HepG2 (cell line): ENCODE results near the gene PDE4D. TPM values are rescaled to one million over a fixed set of nuclear protein-coding genes. Genes with fewer than 3 reads are reported as not detected.

Experiments
- ATAC-seq: fragments of 200-7000 bp; cut with Tn5 transposase; 3 replicates; pipeline ENCODE4 v1.9.1; 2020; ENCODE audit warnings: mild to moderate bottlenecking, moderate library complexity
- BruUV-seq: library from RNA; stranded (reverse); fragments of 400-500 nt; replicated peaks from 2 replicates; lab custom pipeline; 2021; lab: Mats Ljungman, UMichigan
- CTCF ChIA-PET: fragments of 300-600 bp; formaldehyde crosslinking; extraction: SDS; loops from one replicate; lab custom pipeline; 2021; ENCODE audit warnings: low total read pairs, inconsistent platforms, low intra/inter-chr PET ratio; lab: Yijun Ruan, JAX
- POLR2A ChIA-PET: fragments of 350-600 bp; sonication (Branson Sonifier 250); formaldehyde crosslinking; loops from one replicate; lab custom pipeline; 2020; ENCODE audit warnings: antibody characterized with exemption, inconsistent platforms; lab: Yijun Ruan, JAX
- DNase-seq: peaks from one replicate; pipeline ENCODE4 v3.0.0-alpha.2; 2015; ENCODE audit warnings: low spot score
- FAIRE-seq: peaks from 3 replicates; lab custom pipeline; 2011; peaks lifted over from hg19 to GRCh38; lab: Jason Lieb, UNC
- H2AFZ ChIP-seq: one replicate; pipeline ENCODE4 v1.6.1; 2011; ENCODE audit warnings: low read length, inconsistent platforms
- H3K27ac ChIP-seq: fragments of 300-600 bp; 3 replicates; pipeline ENCODE4 v1.8.0; 2011; ENCODE audit warnings: mixed run types, mild to moderate bottlenecking, mixed read lengths, low read length, inconsistent platforms; ENCODE audit not compliant: insufficient read depth; ENCODE audit errors: extremely low read length
- H3K27me3 ChIP-seq, 2 experiments: fragments of 200-600 bp in 1 of 2; 2 replicates in 1 of 2; 3 replicates in 1 of 2; pipeline versions ENCODE4 v1.6.0 to v1.8.0; 2011; ENCODE audit warnings: low read length in 2 of 2, mild to moderate bottlenecking in 2 of 2, moderate library complexity in 2 of 2, inconsistent platforms in 1 of 2; ENCODE audit not compliant: insufficient read depth in 2 of 2, control insufficient read depth in 1 of 2
- H3K36me3 ChIP-seq, 2 experiments: fragments of 200-600 bp in 1 of 2; replicated peaks in 1 of 2; 2 replicates in 1 of 2; 3 replicates in 1 of 2; pipeline versions ENCODE4 v1.5.1 to v1.8.0; 2011; ENCODE audit warnings: low read length in 2 of 2, inconsistent platforms in 1 of 2; ENCODE audit not compliant: insufficient read depth in 2 of 2, control insufficient read depth in 1 of 2
- H3K4me1 ChIP-seq: 2 replicates; pipeline ENCODE4 v1.5.1; 2012; ENCODE audit warnings: low read length, inconsistent platforms; ENCODE audit not compliant: insufficient read depth
- H3K4me2 ChIP-seq: 2 replicates; pipeline ENCODE4 v1.6.0; 2011; ENCODE audit warnings: low read depth, low read length, inconsistent platforms
- H3K4me3 ChIP-seq, 3 experiments: fragments of 200-600 bp in 1 of 3; sonication (generic), shearing (Covaris generic) in 1 of 3; replicated peaks in 1 of 3; 2 replicates each; pipeline ENCODE4 v1.5.1; 2011 to 2016; ENCODE audit warnings: low read length in 3 of 3, inconsistent platforms in 2 of 3, low read depth in 2 of 3, mild to moderate bottlenecking in 2 of 3, control low read depth in 1 of 3, mixed read lengths in 1 of 3; ENCODE audit not compliant: insufficient read depth in 1 of 3
- H3K79me2 ChIP-seq: one replicate; pipeline ENCODE4 v1.6.1; 2011; ENCODE audit warnings: low read length, inconsistent platforms; ENCODE audit not compliant: insufficient read depth
- H3K9ac ChIP-seq: 2 replicates; pipeline ENCODE4 v1.6.0; 2011; ENCODE audit warnings: mild to moderate bottlenecking, low read depth, low read length, inconsistent platforms; ENCODE audit not compliant: insufficient read depth
- H3K9me3 ChIP-seq: 2 replicates; pipeline ENCODE4 v1.5.1; 2012; ENCODE audit warnings: mild to moderate bottlenecking, low read length
- H4K20me1 ChIP-seq: 2 replicates; pipeline ENCODE4 v1.6.0; 2011; ENCODE audit warnings: inconsistent platforms, mild to moderate bottlenecking, low read length, moderate library complexity; ENCODE audit not compliant: insufficient read depth
- ARNTL ChIP-seq: sonication (generic); formaldehyde crosslinking; IDR thresholded peaks from 2 replicates; pipeline ENCODE4 v1.4.0; 2020; ENCODE audit warnings: mild to moderate bottlenecking, missing genetic modification reagents
- HNRNPLL ChIP-seq: fragments of 200-400 bp; formaldehyde crosslinking; IDR thresholded peaks from 2 replicates; pipeline ENCODE4 v1.6.1; 2017; ENCODE audit warnings: mild to moderate bottlenecking, low read depth, low read length; ENCODE audit not compliant: poor library complexity, severe bottlenecking
- MXD4 ChIP-seq: IDR thresholded peaks from 2 replicates; pipeline ENCODE4 v1.6.1; 2016; ENCODE audit warnings: mild to moderate bottlenecking, missing biosample characterization, missing genetic modification reagents
- SALL1 ChIP-seq: sonication (generic); formaldehyde crosslinking; IDR thresholded peaks from 2 replicates; pipeline ENCODE4 v1.8.0; 2022; ENCODE audit warnings: mild to moderate bottlenecking, missing genetic modification reagents
- WGBS: methylation state at CpG from one replicate; pipeline ENCODE4 v1.1.6; 2017; ENCODE audit warnings: low lambda C conversion rate; 5-methylcytosine and 5-hydroxymethylcytosine counted together
- in situ Hi-C: cut with HindIII; loops from 2 replicates; pipeline ENCODE4 v1.10.0; 2017; ENCODE audit warnings: low pct_unique_long_range_greater_than_20kb; ENCODE audit not compliant: extremely low pct_ligation_motif_present
- intact Hi-C: fragments of 100-400 bp; cut with micrococcal nuclease; formaldehyde crosslinking; loops from one replicate; pipeline ENCODE4 v1.10.0; 2022; ENCODE audit not compliant: unreplicated experiment
- polyA plus RNA-seq, 8 experiments: library from polyadenylated mRNA; depleted of rRNA in 3 of 8; stranded (reverse) in 7 of 8; unstranded in 1 of 8; fragments of >200 nt; fragmentation: Illumina TruSeq in 4 of 8; extraction: Trizol in 4 of 8; gene quantifications; 2 replicates each; pipeline versions ENCODE4 v1.2.1 to v1.2.3, GENCODE V29; 2011 to 2016; ENCODE audit warnings: low read depth in 4 of 8, missing spikeins in 1 of 8, mixed read lengths in 1 of 8; ENCODE audit not compliant: insufficient read depth in 1 of 8
- total RNA-seq, 5 experiments: library from RNA; depleted of rRNA; stranded (reverse); fragments of >200 nt; fragmentation: Illumina TruSeq; extraction: Trizol; gene quantifications; 2 replicates each; pipeline ENCODE4 v1.2.3, GENCODE V29; 2016; ENCODE audit warnings: low read depth in 1 of 5
- TF ChIP-seq, protein P1 (sequence below): IDR thresholded peaks from 2 replicates; pipeline ENCODE4 v1.6.1; 2016; ENCODE audit warnings: missing biosample characterization, missing genetic modification reagents, low read depth
- TF ChIP-seq, protein P2 (sequence below): sonication (generic); formaldehyde crosslinking; IDR thresholded peaks from 2 replicates; pipeline ENCODE4 v1.5.0; 2020; ENCODE audit warnings: mild to moderate bottlenecking, missing genetic modification reagents
- TF ChIP-seq, protein P3 (sequence below): IDR thresholded peaks from 2 replicates; pipeline ENCODE4 v1.6.1; 2016; ENCODE audit warnings: mild to moderate bottlenecking

Gene PDE4D
- total and polyA plus RNA-seq, 2 of the 13 experiments (the other 11 are each of a cell fraction or from before 2014, with no cell fraction given), result 7.0 to 12.2 TPM

DNA sequence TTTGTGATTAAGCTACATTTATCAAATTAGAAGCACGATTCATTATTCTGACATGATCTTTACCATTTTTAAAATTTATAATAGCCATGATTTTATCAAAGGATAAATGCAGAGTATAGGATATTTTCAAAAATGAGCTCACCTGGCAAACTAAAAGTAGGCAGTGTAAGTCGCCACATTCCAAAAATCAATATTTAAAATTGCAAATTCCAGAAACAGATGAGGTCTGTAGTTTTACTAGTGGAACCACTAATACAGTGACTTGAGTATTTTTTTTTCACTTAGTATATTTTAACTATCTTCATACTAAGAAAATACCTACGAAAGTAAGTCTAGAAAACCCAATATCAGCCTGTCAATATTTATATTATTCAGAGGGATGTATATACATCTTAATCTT, 164.2 kb downstream of the PDE4D start (continued):
- TF ChIP-seq HNRNPLL (no peak), SALL1 (CRISPR knock-in tag) (no peak), MXD4 (CRISPR knock-in tag) (no peak), ARNTL (CRISPR knock-in tag) (no peak)
- TF ChIP-seq, protein P1, sequence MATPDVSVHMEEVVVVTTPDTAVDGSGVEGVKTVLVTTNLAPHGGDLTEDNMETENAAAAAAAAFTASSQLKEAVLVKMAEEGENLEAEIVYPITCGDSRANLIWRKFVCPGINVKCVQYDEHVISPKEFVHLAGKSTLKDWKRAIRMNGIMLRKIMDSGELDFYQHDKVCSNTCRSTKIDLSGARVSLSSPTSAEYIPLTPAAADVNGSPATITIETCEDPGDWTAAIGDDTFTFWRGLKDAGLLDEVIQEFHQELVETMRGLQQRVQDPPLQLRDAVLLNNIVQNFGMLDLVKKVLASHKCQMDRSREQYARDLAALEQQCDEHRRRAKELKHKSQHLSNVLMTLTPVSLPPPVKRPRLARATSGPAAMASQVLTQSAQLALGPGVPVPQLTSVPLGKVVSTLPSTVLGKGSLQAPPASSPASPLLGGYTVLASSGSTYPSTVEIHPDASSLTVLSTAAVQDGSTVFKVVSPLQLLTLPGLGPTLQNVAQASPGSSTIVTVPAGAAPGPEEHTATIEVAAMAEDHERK, result no peak
- TF ChIP-seq, protein P2, sequence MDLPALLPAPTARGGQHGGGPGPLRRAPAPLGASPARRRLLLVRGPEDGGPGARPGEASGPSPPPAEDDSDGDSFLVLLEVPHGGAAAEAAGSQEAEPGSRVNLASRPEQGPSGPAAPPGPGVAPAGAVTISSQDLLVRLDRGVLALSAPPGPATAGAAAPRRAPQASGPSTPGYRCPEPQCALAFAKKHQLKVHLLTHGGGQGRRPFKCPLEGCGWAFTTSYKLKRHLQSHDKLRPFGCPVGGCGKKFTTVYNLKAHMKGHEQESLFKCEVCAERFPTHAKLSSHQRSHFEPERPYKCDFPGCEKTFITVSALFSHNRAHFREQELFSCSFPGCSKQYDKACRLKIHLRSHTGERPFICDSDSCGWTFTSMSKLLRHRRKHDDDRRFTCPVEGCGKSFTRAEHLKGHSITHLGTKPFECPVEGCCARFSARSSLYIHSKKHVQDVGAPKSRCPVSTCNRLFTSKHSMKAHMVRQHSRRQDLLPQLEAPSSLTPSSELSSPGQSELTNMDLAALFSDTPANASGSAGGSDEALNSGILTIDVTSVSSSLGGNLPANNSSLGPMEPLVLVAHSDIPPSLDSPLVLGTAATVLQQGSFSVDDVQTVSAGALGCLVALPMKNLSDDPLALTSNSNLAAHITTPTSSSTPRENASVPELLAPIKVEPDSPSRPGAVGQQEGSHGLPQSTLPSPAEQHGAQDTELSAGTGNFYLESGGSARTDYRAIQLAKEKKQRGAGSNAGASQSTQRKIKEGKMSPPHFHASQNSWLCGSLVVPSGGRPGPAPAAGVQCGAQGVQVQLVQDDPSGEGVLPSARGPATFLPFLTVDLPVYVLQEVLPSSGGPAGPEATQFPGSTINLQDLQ (CRISPR knock-in tag), result no peak

DNA sequence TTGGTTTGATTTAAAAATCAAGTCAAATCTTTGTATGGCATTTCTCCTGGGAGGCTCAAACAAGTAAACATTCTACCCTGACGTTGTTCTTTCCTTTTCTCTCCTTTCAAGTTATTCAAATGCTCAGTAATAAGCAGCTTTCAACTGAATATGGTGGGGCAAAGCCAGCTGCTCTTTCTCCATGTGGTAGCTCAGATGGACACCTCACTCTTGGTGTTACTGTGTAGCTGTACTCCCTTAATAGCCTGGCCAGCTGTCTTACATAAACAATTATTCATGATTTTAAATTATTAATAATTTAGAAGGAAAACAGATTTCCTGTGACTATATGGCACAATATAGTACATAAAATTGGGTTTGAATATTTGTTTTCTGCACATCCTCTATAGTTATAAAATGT, 165.2 kb downstream of the PDE4D start:
- 73% methylated on average over 1 of the region's 1 CpG for WGBS
- DNase-seq, result no peak

More for the DNA sequence above, 165.2 kb downstream of the PDE4D start:
- CTCF ChIA-PET, result no interaction called here
- Histone ChIP-seq H3K4me2 (no peak overlapping the region), H4K20me1 (no peaks in the 10 kb centered on the region), H3K4me3 (no peak overlapping the region), H3K9ac (no peak overlapping the region), H3K36me3 (no peaks in the 10 kb centered on the region), H3K79me2 (no peaks in the 10 kb centered on the region), H3K4me1 (no peaks in the 10 kb centered on the region), H2AFZ (no peak overlapping the region), H3K9me3 (no peaks in the 10 kb centered on the region), H3K27me3 (no peaks in the 10 kb centered on the region), H3K27ac (no peak overlapping the region)
- TF ChIP-seq, protein P3, sequence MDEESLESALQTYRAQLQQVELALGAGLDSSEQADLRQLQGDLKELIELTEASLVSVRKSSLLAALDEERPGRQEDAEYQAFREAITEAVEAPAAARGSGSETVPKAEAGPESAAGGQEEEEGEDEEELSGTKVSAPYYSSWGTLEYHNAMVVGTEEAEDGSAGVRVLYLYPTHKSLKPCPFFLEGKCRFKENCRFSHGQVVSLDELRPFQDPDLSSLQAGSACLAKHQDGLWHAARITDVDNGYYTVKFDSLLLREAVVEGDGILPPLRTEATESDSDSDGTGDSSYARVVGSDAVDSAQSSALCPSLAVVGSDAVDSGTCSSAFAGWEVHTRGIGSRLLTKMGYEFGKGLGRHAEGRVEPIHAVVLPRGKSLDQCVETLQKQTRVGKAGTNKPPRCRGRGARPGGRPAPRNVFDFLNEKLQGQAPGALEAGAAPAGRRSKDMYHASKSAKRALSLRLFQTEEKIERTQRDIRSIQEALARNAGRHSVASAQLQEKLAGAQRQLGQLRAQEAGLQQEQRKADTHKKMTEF, result no peak
- ATAC-seq (no peak), FAIRE-seq (no peak)
- POLR2A ChIA-PET, result no interaction called here
- in situ Hi-C loops, result no loop called here
- intact Hi-C loops, result no loop called here
- no TSS peak for BruUV-seq
